GM11168 (cell line): Measurements from ENCODE around the gene BANF2.
"Not testable (repeated sequence)": the region's sequence is repeated elsewhere in the genome, so short reads cannot be mapped to it uniquely, and the experiment has no call there.

Source experiments
- in situ Hi-C: fragments of 300-500 bp; cut with MboI; formaldehyde crosslinking; loops from one replicate; pipeline ENCODE4 v1.12.0; 2022; ENCODE audit warnings: low sequenced_read_pairs; ENCODE audit not compliant: unreplicated experiment

Gene BANF2

DNA sequence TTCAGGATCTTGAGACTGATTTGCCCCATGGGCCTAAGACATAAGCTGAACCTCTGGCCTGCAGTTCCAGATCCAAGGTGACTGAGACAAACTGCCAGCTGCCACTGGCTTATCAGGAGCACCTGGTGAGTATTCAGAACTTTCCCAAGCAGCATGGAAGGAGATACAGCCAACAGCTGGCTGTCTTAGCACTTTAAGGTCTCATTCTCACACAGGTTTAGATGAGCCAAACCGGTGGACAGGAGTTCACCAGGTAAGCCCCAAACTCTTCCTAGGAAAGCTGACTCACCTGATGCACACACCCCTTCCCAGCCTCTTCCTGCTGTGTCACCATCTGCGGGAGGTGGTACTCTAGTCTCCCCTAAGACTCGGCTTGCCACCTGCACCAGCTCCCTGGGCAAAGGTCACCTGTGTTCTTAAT is at the start of gene BANF2:
Gene BANF2 (plus strand): TSS at position 36 of the 421 bp plus-strand sequence. CDS start 25,060 bp downstream, outside the sequence.
- in situ Hi-C loops: no loop called here

DNA sequence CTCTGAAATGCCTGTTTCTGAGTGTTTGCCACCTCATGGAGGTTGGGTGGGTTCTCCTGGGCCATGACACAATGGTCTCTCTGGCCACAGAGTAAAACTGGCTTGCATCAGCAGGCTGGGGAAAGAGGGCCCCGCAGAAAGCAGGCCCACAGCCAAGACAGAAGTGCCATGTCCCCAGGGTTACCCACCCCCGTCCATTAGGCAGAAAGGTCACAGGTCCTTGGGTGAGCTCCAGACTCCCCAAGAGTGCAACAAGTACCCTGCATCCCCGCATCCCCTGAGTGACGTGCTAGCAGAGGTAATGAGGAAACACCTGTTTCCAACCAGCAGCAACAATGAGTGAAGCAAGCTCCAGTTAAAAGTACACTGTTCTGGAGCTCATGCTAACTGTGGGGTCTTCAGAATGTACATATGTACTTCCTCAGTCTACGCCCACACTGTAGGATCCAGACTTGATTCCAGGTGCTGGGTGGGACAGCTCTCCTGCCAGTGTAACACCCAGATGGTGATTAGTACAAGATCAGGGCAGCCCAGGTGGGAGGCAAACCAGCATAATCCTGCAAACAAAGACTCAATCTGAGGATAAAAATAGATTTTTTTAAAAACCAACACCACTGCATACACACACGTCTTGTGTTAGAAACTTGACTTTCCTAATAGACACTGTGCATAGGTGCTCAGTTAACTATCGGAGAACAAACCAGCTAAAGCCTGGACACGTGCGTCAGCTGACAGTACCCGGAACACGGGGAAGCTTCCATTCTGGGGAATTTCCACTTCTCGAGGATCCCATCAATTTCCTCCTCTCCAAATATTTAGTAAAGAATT is 49.3 kb upstream of the BANF2 start:
- in situ Hi-C loops: no loop called here

DNA sequence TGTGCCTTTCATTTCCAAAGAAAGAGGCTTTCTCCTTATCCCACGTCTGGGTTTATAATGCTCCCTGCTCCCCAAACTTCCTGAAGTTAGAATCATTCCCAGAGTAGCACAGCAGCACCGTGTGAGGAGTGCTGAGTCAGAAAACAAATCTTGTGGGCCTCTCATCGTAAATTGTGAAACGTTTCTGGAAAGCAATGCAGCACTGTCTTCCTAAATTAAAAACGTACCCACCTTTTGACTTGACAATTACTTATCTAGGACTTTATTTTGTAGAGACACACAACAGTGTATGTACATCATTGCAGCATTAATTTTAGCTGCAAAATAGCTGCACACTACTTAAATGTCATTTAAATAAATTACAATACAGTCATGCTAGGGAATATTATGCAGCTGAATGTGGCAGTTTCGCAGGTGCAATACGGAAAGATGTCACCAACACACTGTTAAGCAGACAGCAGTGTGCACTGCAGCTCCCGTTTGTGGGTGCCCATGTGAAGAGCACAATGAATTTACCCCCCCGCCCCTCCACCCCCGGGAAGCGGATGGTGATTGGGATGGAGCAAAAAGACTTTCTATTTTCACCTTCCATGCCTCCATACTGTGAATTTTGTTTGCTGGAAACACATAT is 48.5 kb upstream of the BANF2 start:
- in situ Hi-C loops: no loop called here

DNA sequence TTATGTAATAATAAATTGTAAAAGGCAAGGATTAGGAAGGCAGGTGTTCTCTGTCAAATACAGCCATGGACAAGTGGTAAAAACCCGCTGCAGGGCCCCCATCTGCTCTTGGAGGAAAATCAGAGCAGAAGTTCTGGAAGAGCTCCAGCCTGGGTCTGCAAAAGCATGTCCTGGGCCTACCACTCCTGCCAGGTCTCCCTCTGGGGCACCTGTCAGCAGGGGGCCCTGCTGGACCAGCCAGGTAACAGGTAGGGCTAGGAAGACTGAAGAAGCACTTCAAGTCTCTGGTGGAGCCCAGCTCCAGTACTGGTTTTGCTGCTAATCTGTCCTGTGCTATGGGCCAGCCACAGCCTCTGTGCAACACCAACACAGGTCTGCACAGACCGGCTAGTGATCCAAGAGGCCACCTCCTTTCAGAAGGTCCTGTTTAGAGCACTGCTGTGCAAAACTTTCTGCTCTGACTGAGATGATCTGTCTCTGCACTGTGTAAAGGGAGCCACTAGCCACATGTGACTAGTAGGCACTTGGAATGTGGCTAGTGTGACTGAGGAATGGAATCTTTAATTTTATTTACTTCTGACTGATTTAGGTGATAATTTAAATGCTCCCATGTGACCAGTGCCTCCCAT is 47.9 kb upstream of the BANF2 start:
- in situ Hi-C loops: no loop called here

DNA sequence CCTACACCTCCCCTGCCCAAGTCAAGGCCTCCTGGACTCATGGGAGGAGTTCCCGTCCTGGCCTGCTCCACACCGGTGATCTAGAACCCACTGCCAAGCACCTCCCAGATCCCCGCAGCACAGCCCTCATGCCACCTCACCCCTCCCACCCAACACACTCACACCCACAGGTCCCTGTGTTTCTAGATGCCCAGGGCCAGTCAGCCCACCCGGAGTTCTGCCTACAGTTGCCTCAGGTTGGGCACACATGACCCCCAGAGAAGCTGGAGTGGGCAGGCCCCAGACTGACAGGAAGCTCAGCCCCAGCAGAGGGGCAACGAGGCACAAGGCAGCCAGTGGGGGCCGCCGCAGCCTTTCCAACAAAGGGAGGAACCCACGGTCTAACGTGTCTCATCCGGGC is 47.4 kb upstream of the BANF2 start:
- in situ Hi-C loops: no loop called here

DNA sequence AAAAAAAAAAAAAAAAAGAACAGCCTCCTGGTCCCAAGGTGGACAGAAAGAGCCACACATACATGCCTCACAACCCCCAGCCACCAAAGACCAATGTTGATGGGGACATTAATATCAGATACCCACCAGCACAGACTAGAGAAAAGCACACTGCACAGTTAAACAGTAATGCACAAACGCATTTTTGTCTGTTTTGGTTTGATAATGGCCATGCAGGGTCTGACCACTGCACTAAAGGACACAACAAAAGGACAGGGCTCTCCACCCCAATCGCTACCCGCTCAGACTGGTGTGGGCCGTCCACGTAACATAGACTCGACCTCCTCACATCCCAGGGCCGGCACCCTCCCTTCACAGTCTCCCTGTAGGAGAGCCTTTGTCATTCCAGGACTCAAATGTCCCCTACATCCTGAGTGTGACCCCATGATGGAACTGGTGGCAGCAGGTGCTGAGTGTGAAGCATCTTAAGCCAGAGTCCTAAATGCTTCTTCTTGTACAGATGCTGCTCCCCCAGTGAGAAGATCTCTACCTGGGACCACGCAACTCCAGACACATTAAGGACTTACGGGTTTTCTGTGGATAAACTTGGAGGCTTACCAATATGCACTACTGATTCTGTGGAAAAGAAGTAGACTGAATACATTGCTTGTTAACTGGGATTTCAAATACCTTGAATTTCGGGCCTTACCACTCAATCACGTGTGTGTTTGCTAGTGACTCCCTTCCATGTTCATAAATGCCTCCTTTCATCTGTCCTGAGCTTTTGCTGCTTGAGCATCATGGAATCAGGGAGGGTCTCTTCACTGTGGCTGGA is 45.7 kb upstream of the BANF2 start:
- in situ Hi-C loops: no loop called here

DNA sequence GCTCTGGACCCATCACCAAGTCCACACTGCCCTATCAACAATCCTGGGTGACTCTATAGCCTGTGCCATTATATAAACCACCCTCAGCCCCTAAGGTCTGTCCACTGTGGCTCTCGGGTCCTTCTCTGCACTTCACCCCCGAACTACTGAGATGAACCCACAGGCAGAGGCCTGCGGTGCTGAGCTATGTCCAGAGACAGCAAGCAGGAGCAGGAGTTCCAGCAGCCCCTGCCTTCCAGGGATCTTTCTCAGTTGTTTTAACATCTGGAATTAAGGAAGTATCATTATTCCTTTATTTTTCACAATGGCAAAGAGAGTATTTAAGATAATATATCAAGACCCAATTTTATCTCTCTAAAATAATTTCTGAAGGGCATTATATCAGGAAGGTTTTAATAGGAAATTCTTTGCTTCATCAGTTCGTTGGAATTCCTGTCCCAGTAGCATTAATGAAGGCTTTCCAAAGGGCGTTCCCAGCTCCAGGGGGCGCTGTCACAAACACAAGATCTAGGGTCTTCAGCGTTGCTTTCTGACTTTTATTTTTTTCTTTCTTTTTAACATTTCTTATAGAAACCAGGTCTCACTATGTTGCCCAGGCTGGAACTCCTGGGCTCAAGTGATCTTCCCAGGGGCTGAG is 45.0 kb upstream of the BANF2 start:
- in situ Hi-C loops: no loop called here

DNA sequence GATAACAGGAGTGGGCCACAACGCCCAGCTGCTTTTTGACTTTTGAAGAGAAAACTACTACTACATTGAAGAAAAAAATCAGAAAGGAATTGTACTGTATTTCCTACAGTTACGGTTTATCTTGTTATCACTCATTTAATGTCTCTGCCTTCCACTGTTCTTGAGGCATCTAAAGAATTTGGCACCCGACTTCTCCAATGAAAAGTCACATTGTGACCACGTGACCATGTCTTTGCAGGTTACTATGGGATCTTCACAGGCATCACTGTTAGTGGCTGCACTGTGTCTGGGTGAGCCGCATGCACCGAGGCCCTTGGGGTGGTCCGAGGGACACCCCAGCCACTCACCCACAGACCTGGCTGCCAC is 44.5 kb upstream of the BANF2 start:
- in situ Hi-C loops: no loop called here

DNA sequence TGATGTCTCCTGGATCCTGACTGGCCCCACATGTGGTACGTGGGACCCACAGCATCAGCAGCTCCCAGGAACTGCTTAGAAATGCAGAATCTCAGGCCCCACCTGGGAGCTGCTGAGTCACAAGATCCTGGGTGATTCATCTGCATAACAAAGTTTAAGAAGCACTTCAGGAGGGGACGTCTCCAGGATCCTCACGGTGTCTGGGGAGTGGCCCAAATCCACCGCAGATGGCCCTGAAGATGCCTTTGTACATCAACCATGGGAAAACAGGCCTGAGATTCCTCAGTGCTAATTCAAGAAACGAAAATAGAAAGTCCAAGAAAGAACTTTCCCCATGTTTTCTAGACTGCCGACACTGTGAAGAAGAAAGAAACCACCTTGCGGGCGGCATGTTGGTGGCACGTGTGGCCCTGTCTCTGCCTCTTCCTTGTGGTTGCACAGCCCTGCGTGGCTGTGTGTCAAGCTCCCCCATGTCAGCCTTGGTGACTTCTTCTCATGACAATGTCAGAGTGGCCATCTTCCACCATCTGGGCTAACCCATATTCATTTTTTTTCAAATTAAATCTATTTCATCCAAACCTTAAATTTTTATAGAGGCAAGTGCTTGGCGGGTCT is 43.8 kb upstream of the BANF2 start:
- in situ Hi-C loops: no loop called here

DNA sequence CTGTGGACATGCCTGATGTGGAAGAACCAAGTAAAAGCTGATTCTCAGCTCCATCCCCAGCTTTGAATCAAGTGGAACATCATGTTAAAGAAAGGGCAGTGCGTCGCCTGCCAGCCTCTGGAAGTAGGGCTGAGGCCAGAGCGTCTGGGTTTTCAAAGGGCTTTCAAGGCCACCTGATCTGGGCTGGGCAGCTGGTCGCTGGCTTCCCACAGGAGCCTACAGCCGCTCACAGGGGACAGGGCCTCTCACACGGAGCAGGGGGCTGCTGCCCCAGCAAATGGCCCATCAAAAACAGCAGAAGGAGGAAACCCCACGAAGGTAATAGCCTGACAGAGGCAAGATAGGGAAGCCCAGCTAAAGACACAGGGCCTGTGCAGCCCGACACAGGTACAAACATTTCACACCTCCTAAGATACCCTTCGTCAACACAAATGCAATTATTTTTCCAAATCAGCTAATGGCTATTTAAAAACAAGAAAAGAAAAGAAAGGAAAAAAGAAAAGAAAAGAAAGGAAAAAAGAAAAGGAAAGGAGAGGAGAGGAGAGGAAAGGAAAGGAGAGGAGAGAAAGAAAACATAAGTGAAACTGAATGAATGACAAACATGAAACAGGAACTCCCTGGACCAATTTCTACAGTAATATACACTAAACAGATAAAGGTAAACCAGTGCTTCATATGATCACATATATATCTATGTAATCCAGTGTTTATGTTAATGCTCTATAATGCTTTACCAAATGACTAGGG is 42.5 kb upstream of the BANF2 start:
- in situ Hi-C loops: no loop called here

DNA sequence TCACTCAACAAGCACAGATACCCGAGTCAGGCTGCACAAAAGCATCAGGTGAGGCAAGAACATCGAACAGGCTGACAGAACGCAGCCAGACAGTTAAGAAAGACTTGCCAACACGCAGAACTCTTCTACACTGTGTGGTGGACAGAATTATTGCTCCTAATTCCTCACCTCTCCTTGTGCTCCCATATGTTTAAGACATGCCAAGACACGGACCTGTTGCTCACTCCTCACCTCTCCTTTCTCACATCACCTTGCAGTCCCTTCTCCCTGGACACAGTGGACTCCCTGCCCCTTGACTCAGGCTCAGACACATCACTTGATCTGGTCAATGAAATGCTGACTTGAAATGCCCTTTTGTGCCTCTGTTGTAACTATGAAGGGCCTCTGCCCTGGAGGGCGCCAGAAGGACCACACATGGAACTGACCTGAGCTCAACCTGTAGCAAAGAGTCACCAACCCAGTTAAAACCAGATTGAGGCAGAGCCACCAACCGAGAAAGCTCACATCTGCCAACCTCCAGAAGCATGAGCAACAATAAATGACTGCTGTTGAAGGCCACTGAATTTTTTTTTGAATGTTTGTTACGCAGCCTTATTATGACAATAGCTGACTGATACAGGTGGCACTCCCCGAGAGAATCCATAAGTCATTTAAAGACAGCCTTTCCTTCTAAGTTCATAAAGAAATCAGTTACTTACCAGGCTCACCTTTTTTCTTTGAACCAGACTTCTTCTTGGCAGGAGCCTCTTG is 41.7 kb upstream of the BANF2 start:
- in situ Hi-C loops: no loop called here

DNA sequence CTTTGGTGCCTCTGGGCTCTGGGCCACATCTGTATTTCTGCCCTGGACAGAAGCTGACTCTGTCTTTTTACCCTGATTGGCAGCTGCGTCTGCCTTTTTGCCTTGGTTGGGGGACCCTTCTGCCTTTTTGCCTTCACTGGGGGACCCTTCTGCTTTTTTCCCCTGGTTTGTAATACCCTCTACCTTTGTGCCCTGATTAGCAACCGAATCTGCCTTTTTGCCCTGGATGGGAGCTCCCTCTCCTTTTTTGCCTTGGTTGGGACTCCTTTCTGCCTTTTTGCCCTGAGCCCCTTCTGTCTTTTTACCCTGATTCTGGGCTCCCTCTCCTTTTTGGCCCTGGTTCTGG is 41.1 kb upstream of the BANF2 start:
- in situ Hi-C loops: no loop called here

DNA sequence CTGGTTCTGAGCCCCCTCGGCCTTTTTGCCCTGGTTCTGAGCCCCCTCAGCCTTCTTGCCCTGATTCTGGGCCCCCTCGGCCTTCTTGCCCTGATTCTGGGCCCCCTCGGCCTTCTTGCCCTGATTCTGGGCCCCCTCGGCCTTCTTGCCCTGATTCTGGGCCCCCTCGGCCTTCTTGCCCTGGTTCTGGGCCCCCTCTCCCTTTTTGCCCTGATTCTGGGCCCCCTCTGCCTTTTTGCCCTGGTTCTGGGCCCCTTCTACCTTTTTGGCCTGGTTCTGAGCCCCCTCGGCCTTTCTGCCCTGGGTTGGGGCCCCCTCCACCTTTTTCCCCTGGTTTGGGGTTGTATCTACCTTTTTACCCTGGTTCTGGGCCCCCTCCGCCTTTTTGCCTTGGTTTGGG is 40.4 kb upstream of the BANF2 start:
- in situ Hi-C loops: not testable (repeated sequence)

DNA sequence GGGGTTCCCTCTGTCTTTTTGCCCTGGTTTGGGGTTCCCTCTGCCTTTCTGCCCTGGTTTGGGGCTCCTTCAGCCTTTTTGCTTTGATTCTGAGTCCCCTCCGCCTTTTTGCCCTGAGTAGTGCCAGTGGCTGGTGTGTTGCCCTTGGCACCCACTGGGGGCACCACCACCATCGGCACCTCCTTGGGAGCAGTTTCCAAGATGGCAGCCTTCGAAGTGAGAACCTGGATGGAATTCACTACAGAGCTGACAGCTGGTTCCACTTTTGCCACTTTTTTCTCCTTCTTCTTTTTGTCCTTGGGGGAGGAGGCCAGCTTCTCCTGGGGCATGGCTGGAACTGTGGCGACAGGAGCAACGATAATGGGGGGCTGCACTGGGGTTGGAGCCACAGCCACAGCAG is 40.0 kb upstream of the BANF2 start:
- in situ Hi-C loops: no loop called here

DNA sequence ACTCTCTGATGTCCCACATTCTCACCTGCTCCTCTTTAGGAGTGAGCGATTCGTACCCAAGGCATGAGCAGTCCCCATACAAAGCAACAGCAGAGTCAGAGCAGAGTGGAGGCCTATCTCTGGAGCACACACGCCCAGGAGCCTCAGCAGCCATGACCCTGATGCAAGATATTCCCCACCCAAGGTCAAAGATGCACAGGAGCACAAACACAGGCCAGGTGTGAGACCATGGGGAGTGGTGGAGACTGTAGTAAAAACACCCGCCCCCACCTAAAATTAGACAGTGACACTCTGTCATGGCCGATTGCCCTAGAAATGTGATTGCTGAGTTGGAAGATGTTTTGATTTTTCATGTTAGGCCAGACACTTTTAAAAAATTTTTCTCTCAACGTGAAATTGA is 39.1 kb upstream of the BANF2 start:
- in situ Hi-C loops: no loop called here

DNA sequence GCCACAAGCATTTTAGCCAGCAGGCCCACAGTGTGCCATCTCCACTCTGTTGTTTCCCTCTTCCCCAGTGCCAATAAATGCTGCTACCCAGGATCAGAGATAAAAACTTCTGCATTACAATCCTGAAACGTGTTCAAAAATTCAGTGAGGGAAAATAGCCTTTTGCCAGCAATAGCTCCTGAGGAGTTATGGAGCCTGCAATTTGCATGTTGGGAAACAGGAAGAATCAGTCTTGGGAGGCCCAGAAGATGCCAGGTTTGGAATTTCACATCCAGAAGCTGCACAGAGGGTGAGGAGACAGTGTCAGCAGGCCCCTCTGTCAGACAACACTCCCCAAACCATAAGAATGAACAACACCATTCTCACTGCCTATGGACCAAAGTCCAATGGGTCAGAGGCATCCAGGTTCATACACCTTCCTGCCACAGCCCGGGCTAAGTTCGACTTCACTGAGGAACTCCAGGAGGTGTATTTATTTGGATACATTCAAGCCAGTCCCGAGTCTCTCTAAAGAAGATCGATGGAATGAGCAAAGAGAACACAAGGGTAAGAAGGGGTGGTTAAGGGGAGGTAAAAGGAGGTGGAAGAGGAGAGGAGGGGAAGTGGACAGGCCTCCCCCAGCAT is 38.5 kb upstream of the BANF2 start:
- in situ Hi-C loops: no loop called here

DNA sequence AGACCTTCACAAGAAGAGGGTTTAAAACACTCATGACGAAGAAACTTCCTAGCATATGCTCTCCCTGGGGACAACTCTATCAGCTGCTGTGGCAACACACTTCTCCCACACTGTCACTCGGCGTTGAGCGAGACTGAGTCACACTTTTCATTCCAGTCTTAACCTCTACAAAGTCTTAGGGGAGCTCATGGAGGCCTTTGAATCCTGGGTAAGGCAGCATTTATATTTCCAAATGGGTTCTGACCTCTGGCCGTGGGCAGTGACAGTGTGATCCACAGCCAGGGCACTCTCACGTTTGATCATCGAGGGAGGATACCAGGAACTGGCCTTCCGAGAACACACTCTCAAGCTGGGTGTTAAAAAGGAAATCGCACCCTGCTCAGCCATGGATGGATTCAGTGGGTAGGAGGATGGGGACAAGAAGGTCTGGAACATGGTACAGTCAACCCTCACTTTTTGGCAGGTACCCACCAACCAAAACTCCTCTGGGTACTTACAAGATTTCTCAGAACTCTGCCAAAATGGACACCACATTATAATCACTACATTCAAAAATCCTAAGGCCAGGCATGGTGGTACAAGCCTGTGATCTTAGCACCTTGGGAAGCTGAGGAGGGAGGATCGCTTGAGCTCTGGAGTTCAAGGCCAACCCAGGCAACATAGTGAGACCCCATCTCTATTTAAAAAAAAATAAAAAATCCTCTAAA is 37.3 kb upstream of the BANF2 start:
- in situ Hi-C loops: no loop called here

DNA sequence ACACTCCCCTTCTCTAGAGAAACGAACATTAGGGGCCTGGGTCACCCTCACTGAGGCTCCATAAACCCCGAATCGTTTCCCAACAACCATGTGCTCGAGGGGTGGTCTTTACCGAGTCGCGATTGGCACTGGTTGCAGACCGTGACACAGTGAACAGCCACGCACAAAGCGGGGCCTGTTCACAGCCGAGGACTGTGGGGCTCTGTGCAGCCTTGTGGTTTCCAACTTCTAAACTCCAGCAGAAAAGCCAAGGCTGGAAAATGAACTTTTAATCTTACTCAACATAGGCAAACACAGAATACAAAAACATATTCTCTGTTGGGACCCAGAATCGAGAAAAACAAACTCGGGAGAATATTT is 36.7 kb upstream of the BANF2 start:
- in situ Hi-C loops: no loop called here
